Liver (tissue), 9 donors: ENCODE data around the gene GAS7. TPM values are rescaled to one million over a fixed set of nuclear protein-coding genes. Genes with fewer than 3 reads are reported as not detected.

Experiments
- DNase-seq: peaks from one replicate; pipeline ENCODE4 v3.0.0-alpha.2; 2017; ENCODE audit warnings: low spot score
- H3K27ac ChIP-seq, 2 donors: one replicate each; pipeline ENCODE4 v1.7.0; 2013; ENCODE audit warnings: inconsistent platforms in 2 of 2, low read length in 2 of 2, control low read depth in 1 of 2, low read depth in 1 of 2, mild to moderate bottlenecking in 1 of 2
- H3K27me3 ChIP-seq, 4 donors: one replicate each; pipeline versions ENCODE4 v1.6.1 to v1.7.0; 2013; ENCODE audit warnings: low read length in 3 of 4, inconsistent platforms in 1 of 4, mild to moderate bottlenecking in 1 of 4, moderate library complexity in 1 of 4; ENCODE audit not compliant: control insufficient read depth in 4 of 4, insufficient read depth in 4 of 4
- H3K36me3 ChIP-seq, 4 donors: one replicate each; pipeline versions ENCODE4 v1.6.1 to v1.7.0; 2013; ENCODE audit warnings: low read length in 3 of 4, mild to moderate bottlenecking in 3 of 4, low read depth in 1 of 4, moderate library complexity in 1 of 4; ENCODE audit not compliant: control insufficient read depth in 4 of 4, insufficient read depth in 3 of 4
- H3K4me1 ChIP-seq, 4 donors: one replicate each; pipeline versions ENCODE4 v1.6.1 to v1.7.0; 2013; ENCODE audit warnings: low read length in 3 of 4, mild to moderate bottlenecking in 3 of 4, moderate library complexity in 1 of 4; ENCODE audit not compliant: control insufficient read depth in 4 of 4, insufficient read depth in 4 of 4
- H3K4me3 ChIP-seq, 3 donors: one replicate each; pipeline versions ENCODE4 v1.6.1 to v1.7.0; 2013; ENCODE audit warnings: low read length in 3 of 3, control low read depth in 1 of 3, low read depth in 1 of 3, mild to moderate bottlenecking in 1 of 3
- H3K9ac ChIP-seq, 2 donors: one replicate each; pipeline ENCODE4 v1.7.0; 2013; ENCODE audit warnings: low read length in 2 of 2, mild to moderate bottlenecking in 2 of 2, moderate library complexity in 2 of 2, control low read depth in 1 of 2, low read depth in 1 of 2
- H3K9me3 ChIP-seq, 4 donors: one replicate each; pipeline versions ENCODE4 v1.6.1 to v1.7.0; 2013; ENCODE audit warnings: low read length in 3 of 4; ENCODE audit not compliant: control insufficient read depth in 4 of 4
- EGR1 ChIP-seq, 2 donors: IDR thresholded peaks; 2 replicates each; pipeline ENCODE4 v1.6.1; 2016 to 2018; ENCODE audit warnings: antibody characterized with exemption in 2 of 2, low read depth in 2 of 2
- FOXA1 ChIP-seq: IDR thresholded peaks from 2 replicates; pipeline ENCODE4 v1.6.1; 2016; ENCODE audit warnings: antibody characterized with exemption
- GABPA ChIP-seq, 2 donors: IDR thresholded peaks in 1 of 2; conservative IDR thresholded peaks in 1 of 2; 2 replicates each; pipeline ENCODE4 v1.6.1; 2016; ENCODE audit warnings: antibody characterized with exemption in 2 of 2, mild to moderate bottlenecking in 1 of 2, moderate library complexity in 1 of 2
- HNF4A ChIP-seq, 2 donors: conservative IDR thresholded peaks; 2 replicates each; pipeline ENCODE4 v1.6.1; 2016; ENCODE audit warnings: antibody characterized with exemption in 2 of 2, mild to moderate bottlenecking in 2 of 2
- HNF4G ChIP-seq: IDR thresholded peaks from 2 replicates; pipeline ENCODE4 v1.6.1; 2016; ENCODE audit warnings: antibody characterized with exemption
- JUND ChIP-seq, 2 donors: IDR thresholded peaks; 2 replicates each; pipeline ENCODE4 v1.6.1; 2016; ENCODE audit warnings: antibody characterized with exemption in 2 of 2
- NR2F2 ChIP-seq: IDR thresholded peaks from 2 replicates; pipeline ENCODE4 v1.6.1; 2016; ENCODE audit warnings: antibody characterized with exemption
- RAD21 ChIP-seq, 2 donors: IDR thresholded peaks; 2 replicates each; pipeline ENCODE4 v1.6.1; 2016; ENCODE audit warnings: antibody characterized with exemption in 2 of 2, mild to moderate bottlenecking in 2 of 2
- RXRA ChIP-seq, 2 donors: IDR thresholded peaks; 2 replicates each; pipeline ENCODE4 v1.6.1; 2017 to 2018; ENCODE audit warnings: antibody characterized with exemption in 2 of 2, mild to moderate bottlenecking in 1 of 2
- SP1 ChIP-seq: IDR thresholded peaks from 2 replicates; pipeline ENCODE4 v1.6.1; 2018; ENCODE audit warnings: antibody characterized with exemption, mild to moderate bottlenecking
- TAF1 ChIP-seq: conservative IDR thresholded peaks from 2 replicates; pipeline ENCODE4 v1.6.1; 2016; ENCODE audit warnings: antibody characterized with exemption, mild to moderate bottlenecking
- YY1 ChIP-seq: IDR thresholded peaks from 2 replicates; pipeline ENCODE4 v1.6.1; 2016; ENCODE audit warnings: antibody characterized with exemption, mild to moderate bottlenecking
- WGBS: extraction: QIAGEN DNeasy Blood & Tissue Kit; methylation state at CpG from one replicate; pipeline ENCODE4 v1.1.7; 2013; 5-methylcytosine and 5-hydroxymethylcytosine counted together
- polyA plus RNA-seq, 2 donors: library from polyadenylated mRNA; stranded (reverse) in 1 of 2; unstranded in 1 of 2; fragments of 200-250 nt in 1 of 2; fragments of >200 nt in 1 of 2; fragmentation: Nextera tagmentation in 1 of 2; extraction: Ambion mirVana in 1 of 2; gene quantifications; one replicate each; pipeline versions ENCODE4 v1.2.1 to v1.2.3, GENCODE V29; 2013 to 2015
- total RNA-seq, 2 donors: library from RNA; depleted of rRNA; stranded (reverse); fragments of >200 nt; gene quantifications; one replicate each; pipeline ENCODE4 v1.2.3, GENCODE V29; 2014
- TF ChIP-seq, protein P1 (sequence below): IDR thresholded peaks from 2 replicates; pipeline ENCODE4 v1.6.1; 2016; ENCODE audit warnings: antibody characterized with exemption, mild to moderate bottlenecking
- TF ChIP-seq, protein P2 (sequence below): fragments of 150-350 bp; IDR thresholded peaks from 2 replicates; pipeline ENCODE4 v1.5.1; 2017; ENCODE audit warnings: improper control_type of control experiment, low read depth, low read length; ENCODE audit not compliant: missing input control
- TF ChIP-seq, protein P3 (sequence below): IDR thresholded peaks from 2 replicates; pipeline ENCODE4 v1.6.1; 2016; ENCODE audit warnings: antibody characterized with exemption
- TF ChIP-seq, protein P4 (sequence below): IDR thresholded peaks from 2 replicates; pipeline ENCODE4 v1.6.1; 2016; ENCODE audit warnings: antibody characterized with exemption
- TF ChIP-seq, protein P5 (sequence below): IDR thresholded peaks from 2 replicates; pipeline ENCODE4 v1.6.1; 2016; ENCODE audit warnings: antibody characterized with exemption
- donor health status: healthy.
- donor health status: healthy.
- donor health status: healthy.
- donor health status: healthy.
- donor health status: healthy.

The GAS7 gene
- total and polyA plus RNA-seq, 4 donors, result 0.79 to 6.1 (median 2.5) TPM

DNA sequence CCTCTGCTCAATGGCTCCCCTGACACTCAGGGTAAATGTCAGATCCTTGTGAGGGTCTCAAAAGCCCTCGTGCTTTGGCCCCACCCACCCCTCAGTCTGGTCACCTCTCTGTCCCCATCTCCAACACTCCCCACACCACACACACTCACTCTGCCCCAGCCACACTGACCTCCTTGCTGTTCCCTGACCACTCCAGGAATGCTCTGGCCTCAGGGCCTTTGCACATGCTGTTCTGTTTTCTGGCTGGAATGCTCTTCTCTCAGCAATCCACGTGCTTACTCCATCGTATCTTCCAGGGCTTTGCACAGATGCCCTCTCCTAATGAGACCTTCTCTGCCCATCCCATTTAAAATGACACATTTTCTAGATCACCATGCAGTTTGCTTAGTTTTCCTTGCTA lies 28.2 kb downstream of the GAS7 start:
- DNase-seq, result no peak
- Histone ChIP-seq H3K36me3 (no peaks in the 10 kb centered on the region), H3K27me3 (no peaks in the 10 kb centered on the region), H3K27ac (no peak overlapping the region), H3K4me1 (no peaks in the 10 kb centered on the region), H3K9me3 (peaks cover 0 to 2% (median 1%) of the 10 kb centered on the region in 4 donors), H3K4me3 (no peak overlapping the region), H3K9ac (no peak overlapping the region)
- TF ChIP-seq, protein P1, sequence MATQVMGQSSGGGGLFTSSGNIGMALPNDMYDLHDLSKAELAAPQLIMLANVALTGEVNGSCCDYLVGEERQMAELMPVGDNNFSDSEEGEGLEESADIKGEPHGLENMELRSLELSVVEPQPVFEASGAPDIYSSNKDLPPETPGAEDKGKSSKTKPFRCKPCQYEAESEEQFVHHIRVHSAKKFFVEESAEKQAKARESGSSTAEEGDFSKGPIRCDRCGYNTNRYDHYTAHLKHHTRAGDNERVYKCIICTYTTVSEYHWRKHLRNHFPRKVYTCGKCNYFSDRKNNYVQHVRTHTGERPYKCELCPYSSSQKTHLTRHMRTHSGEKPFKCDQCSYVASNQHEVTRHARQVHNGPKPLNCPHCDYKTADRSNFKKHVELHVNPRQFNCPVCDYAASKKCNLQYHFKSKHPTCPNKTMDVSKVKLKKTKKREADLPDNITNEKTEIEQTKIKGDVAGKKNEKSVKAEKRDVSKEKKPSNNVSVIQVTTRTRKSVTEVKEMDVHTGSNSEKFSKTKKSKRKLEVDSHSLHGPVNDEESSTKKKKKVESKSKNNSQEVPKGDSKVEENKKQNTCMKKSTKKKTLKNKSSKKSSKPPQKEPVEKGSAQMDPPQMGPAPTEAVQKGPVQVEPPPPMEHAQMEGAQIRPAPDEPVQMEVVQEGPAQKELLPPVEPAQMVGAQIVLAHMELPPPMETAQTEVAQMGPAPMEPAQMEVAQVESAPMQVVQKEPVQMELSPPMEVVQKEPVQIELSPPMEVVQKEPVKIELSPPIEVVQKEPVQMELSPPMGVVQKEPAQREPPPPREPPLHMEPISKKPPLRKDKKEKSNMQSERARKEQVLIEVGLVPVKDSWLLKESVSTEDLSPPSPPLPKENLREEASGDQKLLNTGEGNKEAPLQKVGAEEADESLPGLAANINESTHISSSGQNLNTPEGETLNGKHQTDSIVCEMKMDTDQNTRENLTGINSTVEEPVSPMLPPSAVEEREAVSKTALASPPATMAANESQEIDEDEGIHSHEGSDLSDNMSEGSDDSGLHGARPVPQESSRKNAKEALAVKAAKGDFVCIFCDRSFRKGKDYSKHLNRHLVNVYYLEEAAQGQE, result no peak
- TF ChIP-seq GABPA (IDR thresholded peaks at IDR 0.05 in 1 of 2, conservative IDR thresholded peaks at IDR 0.05 in 1 of 2) (no peak), EGR1 (IDR thresholded peaks at IDR 0.05; ENCODE audit: low read depth in 2 of 2) (no peak), HNF4A (conservative IDR thresholded peaks at IDR 0.05) (no peak), RXRA (IDR thresholded peaks at IDR 0.05) (no peak), SP1 (no peak), NR2F2 (no peak), YY1 (no peak), RAD21 (IDR thresholded peaks at IDR 0.05) (no peak), JUND (IDR thresholded peaks at IDR 0.05) (no peak), TAF1 (no peak)
- TF ChIP-seq, protein P2, sequence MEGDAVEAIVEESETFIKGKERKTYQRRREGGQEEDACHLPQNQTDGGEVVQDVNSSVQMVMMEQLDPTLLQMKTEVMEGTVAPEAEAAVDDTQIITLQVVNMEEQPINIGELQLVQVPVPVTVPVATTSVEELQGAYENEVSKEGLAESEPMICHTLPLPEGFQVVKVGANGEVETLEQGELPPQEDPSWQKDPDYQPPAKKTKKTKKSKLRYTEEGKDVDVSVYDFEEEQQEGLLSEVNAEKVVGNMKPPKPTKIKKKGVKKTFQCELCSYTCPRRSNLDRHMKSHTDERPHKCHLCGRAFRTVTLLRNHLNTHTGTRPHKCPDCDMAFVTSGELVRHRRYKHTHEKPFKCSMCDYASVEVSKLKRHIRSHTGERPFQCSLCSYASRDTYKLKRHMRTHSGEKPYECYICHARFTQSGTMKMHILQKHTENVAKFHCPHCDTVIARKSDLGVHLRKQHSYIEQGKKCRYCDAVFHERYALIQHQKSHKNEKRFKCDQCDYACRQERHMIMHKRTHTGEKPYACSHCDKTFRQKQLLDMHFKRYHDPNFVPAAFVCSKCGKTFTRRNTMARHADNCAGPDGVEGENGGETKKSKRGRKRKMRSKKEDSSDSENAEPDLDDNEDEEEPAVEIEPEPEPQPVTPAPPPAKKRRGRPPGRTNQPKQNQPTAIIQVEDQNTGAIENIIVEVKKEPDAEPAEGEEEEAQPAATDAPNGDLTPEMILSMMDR, result no peak
- TF ChIP-seq, protein P3, sequence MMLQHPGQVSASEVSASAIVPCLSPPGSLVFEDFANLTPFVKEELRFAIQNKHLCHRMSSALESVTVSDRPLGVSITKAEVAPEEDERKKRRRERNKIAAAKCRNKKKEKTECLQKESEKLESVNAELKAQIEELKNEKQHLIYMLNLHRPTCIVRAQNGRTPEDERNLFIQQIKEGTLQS, result no peak
- TF ChIP-seq, protein P4, sequence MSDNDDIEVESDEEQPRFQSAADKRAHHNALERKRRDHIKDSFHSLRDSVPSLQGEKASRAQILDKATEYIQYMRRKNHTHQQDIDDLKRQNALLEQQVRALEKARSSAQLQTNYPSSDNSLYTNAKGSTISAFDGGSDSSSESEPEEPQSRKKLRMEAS, result no peak
- 74% methylated on average over 3 of the region's 3 CpGs for WGBS

DNA sequence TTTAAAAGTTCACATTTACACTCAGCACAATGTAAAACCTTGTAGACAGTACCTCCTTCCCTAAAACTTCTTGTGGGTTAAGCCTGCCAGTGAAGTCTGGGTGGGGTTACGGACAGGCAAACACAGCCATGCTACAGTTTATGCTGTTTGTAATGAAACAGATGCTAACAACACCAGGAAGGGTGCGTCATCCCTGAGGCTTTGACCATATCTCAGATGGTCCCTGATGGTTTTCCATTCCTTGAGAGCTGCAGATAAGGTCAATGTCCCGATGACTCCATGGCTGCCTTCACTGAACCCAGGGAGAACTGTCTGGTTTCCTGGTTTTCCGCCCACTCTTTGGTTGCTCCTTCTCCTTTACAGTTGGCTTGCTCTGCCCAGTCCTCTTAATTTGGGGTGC lies 29.1 kb downstream of the GAS7 start:
- Histone ChIP-seq H3K4me3 (no peak overlapping the region), H3K9me3 (peaks cover 0 to 2% (median 1%) of the 10 kb centered on the region in 4 donors), H3K9ac (no peak overlapping the region), H3K27ac (no peak overlapping the region), H3K4me1 (no peaks in the 10 kb centered on the region), H3K36me3 (no peaks in the 10 kb centered on the region), H3K27me3 (no peaks in the 10 kb centered on the region)
- WGBS, result 79% methylated on average over 4 of the region's 4 CpGs
- DNase-seq, result no peak
- TF ChIP-seq YY1 (no peak), HNF4A (conservative IDR thresholded peaks at IDR 0.05) (no peak), EGR1 (IDR thresholded peaks at IDR 0.05; ENCODE audit: low read depth in 2 of 2) (no peak), GABPA (IDR thresholded peaks at IDR 0.05 in 1 of 2, conservative IDR thresholded peaks at IDR 0.05 in 1 of 2) (no peak), JUND (IDR thresholded peaks at IDR 0.05) (no peak), TAF1 (no peak), NR2F2 (no peak), HNF4G (no peak), SP1 (no peak), FOXA1 (no peak)
- TF ChIP-seq, protein P4, result no peak
- TF ChIP-seq, protein P3, result no peak
- TF ChIP-seq, protein P5, sequence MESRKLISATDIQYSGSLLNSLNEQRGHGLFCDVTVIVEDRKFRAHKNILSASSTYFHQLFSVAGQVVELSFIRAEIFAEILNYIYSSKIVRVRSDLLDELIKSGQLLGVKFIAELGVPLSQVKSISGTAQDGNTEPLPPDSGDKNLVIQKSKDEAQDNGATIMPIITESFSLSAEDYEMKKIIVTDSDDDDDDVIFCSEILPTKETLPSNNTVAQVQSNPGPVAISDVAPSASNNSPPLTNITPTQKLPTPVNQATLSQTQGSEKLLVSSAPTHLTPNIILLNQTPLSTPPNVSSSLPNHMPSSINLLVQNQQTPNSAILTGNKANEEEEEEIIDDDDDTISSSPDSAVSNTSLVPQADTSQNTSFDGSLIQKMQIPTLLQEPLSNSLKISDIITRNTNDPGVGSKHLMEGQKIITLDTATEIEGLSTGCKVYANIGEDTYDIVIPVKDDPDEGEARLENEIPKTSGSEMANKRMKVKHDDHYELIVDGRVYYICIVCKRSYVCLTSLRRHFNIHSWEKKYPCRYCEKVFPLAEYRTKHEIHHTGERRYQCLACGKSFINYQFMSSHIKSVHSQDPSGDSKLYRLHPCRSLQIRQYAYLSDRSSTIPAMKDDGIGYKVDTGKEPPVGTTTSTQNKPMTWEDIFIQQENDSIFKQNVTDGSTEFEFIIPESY, result no peak
- TF ChIP-seq, protein P1, result no peak
